OCI-LY1 (cell line): ENCODE measurements around the gene OR51Q1.

Source experiments
- CTCF ChIP-seq: fragments of 200-600 bp; sonication (generic), shearing (Covaris generic); IDR thresholded peaks from 2 replicates; pipeline ENCODE4 v1.5.1; 2017; ENCODE audit warnings: mild to moderate bottlenecking, antibody characterized with exemption, low read length, moderate library complexity, mixed read lengths
- EZH2 ChIP-seq: fragments of 200-600 bp; sonication (generic), shearing (Covaris generic); IDR thresholded peaks from 2 replicates; pipeline ENCODE4 v1.8.0; 2017; ENCODE audit warnings: borderline replicate concordance, mixed run types, mild to moderate bottlenecking, antibody characterized with exemption, low read length, moderate library complexity, mixed read lengths

GRCh38 chr11:5380740-5381342 is 41.1 kb upstream of the OR51Q1 start:
- peak; percentile 64 for TF ChIP-seq CTCF
- TF ChIP-seq EZH2, result no peak
